ENCODE results near the gene ALOX5.
"Not testable (repeated sequence)": the region's sequence is repeated elsewhere in the genome, so short reads cannot be mapped to it uniquely, and the experiment has no call there.

The ALOX5 gene

GRCh38 chr10:45408421-45409319 lies 34.7 kb downstream of the ALOX5 start:
- Histone ChIP-seq H3K36me3 (ENCODE audit: control insufficient read depth, insufficient read depth, low read length) (no peaks in the 10 kb centered on the region), H3K27ac (ENCODE audit: low read depth, low read length, severe bottlenecking) (no peak overlapping the region), H3K9me3 (ENCODE audit: control insufficient read depth, low read length) (no peaks in the 10 kb centered on the region), H3K4me1 (ENCODE audit: control insufficient read depth, insufficient read depth, low read length, poor library complexity, severe bottlenecking) (no peaks in the 10 kb centered on the region), H3K4me3 (ENCODE audit: extremely low read depth, insufficient read depth, low read length, poor library complexity, severe bottlenecking) (no peak overlapping the region)
- 73 to 76% methylated on average over 3 of the region's 5 CpGs for whole genome bisulfite sequencing, 2 experiments (ENCODE audit: insufficient coverage in 2 of 2)

DNA sequence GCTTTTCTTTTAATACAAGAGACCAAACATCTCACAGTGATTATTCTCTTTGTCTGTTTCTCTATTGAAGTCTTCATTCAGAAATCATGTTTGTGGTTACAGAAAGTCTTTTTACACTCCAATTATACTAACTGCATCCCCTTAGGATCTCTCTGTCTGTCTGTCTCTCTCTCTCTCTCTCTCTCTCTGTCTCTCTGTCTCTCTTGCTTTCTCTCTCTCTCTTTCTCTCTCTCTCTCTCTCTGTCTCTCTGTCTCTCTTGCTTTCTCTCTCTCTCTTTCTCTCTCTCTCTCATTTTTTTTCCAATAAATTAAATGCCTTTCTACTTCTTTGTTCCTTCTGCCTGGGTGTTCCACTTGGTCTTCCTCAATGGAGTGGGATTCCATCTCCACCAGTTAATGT lies 35.3 kb downstream of the ALOX5 start:
- not testable (repeated sequence) for H3K36me3 ChIP-seq (ENCODE audit: control insufficient read depth, insufficient read depth, low read length); H3K4me3 ChIP-seq (ENCODE audit: extremely low read depth, insufficient read depth, low read length, poor library complexity, severe bottlenecking); H3K4me1 ChIP-seq (ENCODE audit: control insufficient read depth, insufficient read depth, low read length, poor library complexity, severe bottlenecking); H3K27ac ChIP-seq (ENCODE audit: low read depth, low read length, severe bottlenecking); H3K9me3 ChIP-seq (ENCODE audit: control insufficient read depth, low read length)

GRCh38 chr10:45409782-45410181 lies 35.8 kb downstream of the ALOX5 start:
- Histone ChIP-seq H3K4me1 (ENCODE audit: control insufficient read depth, insufficient read depth, low read length, poor library complexity, severe bottlenecking) (no peaks in the 10 kb centered on the region), H3K36me3 (ENCODE audit: control insufficient read depth, insufficient read depth, low read length) (no peaks in the 10 kb centered on the region), H3K9me3 (ENCODE audit: control insufficient read depth, low read length) (no peaks in the 10 kb centered on the region), H3K27ac (ENCODE audit: low read depth, low read length, severe bottlenecking) (no peak overlapping the region), H3K4me3 (ENCODE audit: extremely low read depth, insufficient read depth, low read length, poor library complexity, severe bottlenecking) (no peak overlapping the region)
- 100% methylated on average over 1 of the region's 1 CpG; no CpG with 5 or more reads in 1 of the 2 experiments for WGBS, 2 experiments (ENCODE audit: insufficient coverage in 2 of 2)

DNA sequence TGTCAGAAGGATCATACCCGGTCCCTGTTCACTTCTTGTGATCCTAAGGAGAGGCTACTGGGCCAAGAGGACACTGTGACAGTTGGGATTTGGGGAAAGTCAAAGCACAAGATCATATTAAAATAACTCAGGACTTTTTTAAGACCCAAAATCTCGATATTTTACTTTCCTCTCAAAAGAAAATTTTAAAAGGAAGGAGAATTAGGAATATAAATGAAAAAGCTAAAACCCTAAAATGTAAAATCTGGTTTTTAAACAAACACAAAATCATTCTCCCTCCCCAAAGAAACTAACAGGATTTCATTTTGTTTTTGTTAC lies 36.4 kb downstream of the ALOX5 start:
- Histone ChIP-seq H3K9me3 (ENCODE audit: control insufficient read depth, low read length) (no peaks in the 10 kb centered on the region), H3K36me3 (ENCODE audit: control insufficient read depth, insufficient read depth, low read length) (no peaks in the 10 kb centered on the region), H3K27ac (ENCODE audit: low read depth, low read length, severe bottlenecking) (no peak overlapping the region), H3K4me3 (ENCODE audit: extremely low read depth, insufficient read depth, low read length, poor library complexity, severe bottlenecking) (no peak overlapping the region), H3K4me1 (ENCODE audit: control insufficient read depth, insufficient read depth, low read length, poor library complexity, severe bottlenecking) (no peaks in the 10 kb centered on the region)
- 100% methylated on average over 1 of the region's 2 CpGs for WGBS, 2 experiments (ENCODE audit: insufficient coverage in 2 of 2)

- Histone ChIP-seq H3K4me1 (ENCODE audit: control insufficient read depth, insufficient read depth, low read length, poor library complexity, severe bottlenecking) (no peaks in the 10 kb centered on the region), H3K27ac (ENCODE audit: low read depth, low read length, severe bottlenecking) (no peak overlapping the region), H3K9me3 (ENCODE audit: control insufficient read depth, low read length) (no peaks in the 10 kb centered on the region), H3K4me3 (ENCODE audit: extremely low read depth, insufficient read depth, low read length, poor library complexity, severe bottlenecking) (no peak overlapping the region), H3K36me3 (ENCODE audit: control insufficient read depth, insufficient read depth, low read length) (no peaks in the 10 kb centered on the region)
- 69 to 74% methylated on average over 4 to 5 of the region's 6 CpGs for WGBS, 2 experiments (ENCODE audit: insufficient coverage in 2 of 2)
Measured at GRCh38 chr10:45410807-45411606, 37.0 kb downstream of the ALOX5 start.

DNA sequence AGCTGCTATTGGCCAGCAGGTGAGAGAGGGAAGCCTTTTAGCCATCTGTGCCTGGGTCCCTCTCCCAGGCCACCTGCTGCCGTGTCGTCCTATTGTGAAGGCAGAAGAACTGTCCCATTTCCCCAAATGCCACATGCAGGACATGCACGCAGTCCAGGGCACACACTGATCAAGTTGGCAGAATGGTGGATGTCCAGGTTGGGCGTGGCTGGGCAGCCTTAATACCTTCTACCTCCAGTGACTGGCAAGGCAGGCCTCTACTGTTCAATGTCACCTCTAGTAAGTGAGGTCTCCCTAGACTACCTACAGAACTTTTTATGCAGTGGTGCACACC lies 37.6 kb downstream of the ALOX5 start:
- Histone ChIP-seq H3K9me3 (ENCODE audit: control insufficient read depth, low read length) (no peaks in the 10 kb centered on the region), H3K36me3 (ENCODE audit: control insufficient read depth, insufficient read depth, low read length) (no peaks in the 10 kb centered on the region), H3K4me3 (ENCODE audit: extremely low read depth, insufficient read depth, low read length, poor library complexity, severe bottlenecking) (no peak overlapping the region), H3K4me1 (ENCODE audit: control insufficient read depth, insufficient read depth, low read length, poor library complexity, severe bottlenecking) (no peaks in the 10 kb centered on the region), H3K27ac (ENCODE audit: low read depth, low read length, severe bottlenecking) (no peak overlapping the region)
- WGBS, 2 experiments (ENCODE audit: insufficient coverage in 2 of 2): 90 to 91% methylated on average over 4 of the region's 4 CpGs

DNA sequence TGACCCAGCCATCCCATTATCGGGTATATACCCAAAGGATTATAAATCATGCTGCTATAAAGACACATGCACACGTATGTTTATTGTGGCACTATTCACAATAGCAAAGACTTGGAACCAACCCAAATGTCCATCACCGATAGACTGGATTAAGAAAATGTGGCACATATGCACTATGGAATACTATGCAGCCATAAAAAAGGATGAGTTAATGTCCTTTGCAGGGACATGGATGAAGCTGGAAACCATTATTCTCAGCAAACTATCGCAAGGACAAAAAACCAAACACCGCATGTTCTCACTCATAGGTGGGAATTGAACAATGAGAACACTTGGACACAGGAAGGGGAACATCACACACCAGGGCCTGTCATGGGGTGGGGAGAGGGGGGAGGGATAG lies 41.0 kb downstream of the ALOX5 start:
- H3K4me3 ChIP-seq (ENCODE audit: extremely low read depth, insufficient read depth, low read length, poor library complexity, severe bottlenecking); H3K4me1 ChIP-seq (ENCODE audit: control insufficient read depth, insufficient read depth, low read length, poor library complexity, severe bottlenecking); H3K9me3 ChIP-seq (ENCODE audit: control insufficient read depth, low read length); H3K36me3 ChIP-seq (ENCODE audit: control insufficient read depth, insufficient read depth, low read length); H3K27ac ChIP-seq (ENCODE audit: low read depth, low read length, severe bottlenecking): not testable (repeated sequence)
- WGBS, 2 experiments (ENCODE audit: insufficient coverage in 2 of 2): 100% methylated on average over 1 of the region's 5 CpGs; no CpG with 5 or more reads in 1 of the 2 experiments

DNA sequence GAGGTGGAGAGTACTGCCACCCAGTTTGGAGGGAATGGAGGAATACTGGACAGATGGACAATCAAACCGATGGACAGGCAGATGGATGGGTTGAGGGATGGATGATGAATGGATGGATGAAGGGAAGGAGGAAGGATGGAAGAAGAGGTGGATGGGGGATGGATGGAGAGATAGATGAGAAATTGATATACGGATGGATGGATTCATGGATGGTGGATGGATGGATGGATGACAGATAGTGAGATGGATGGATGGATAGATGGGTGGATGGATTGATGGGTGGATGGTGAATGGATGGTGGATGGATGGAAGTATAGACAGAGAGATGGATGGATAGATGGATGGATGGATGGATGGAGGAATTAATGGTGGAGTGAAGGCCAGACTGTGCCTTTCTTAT lies 42.6 kb downstream of the ALOX5 start:
- no peaks in the 10 kb centered on the region for H3K36me3 ChIP-seq (ENCODE audit: control insufficient read depth, insufficient read depth, low read length)
- H3K9me3 ChIP-seq (ENCODE audit: control insufficient read depth, low read length): no peaks in the 10 kb centered on the region
- 83 to 92% methylated on average over 2 of the region's 2 CpGs for WGBS, 2 experiments (ENCODE audit: insufficient coverage in 2 of 2)
- H3K4me1 ChIP-seq (ENCODE audit: control insufficient read depth, insufficient read depth, low read length, poor library complexity, severe bottlenecking): peaks cover 3% of the 10 kb centered on the region
- H3K4me3 ChIP-seq (ENCODE audit: extremely low read depth, insufficient read depth, low read length, poor library complexity, severe bottlenecking): no peak overlapping the region
- no peak overlapping the region for H3K27ac ChIP-seq (ENCODE audit: low read depth, low read length, severe bottlenecking)

DNA sequence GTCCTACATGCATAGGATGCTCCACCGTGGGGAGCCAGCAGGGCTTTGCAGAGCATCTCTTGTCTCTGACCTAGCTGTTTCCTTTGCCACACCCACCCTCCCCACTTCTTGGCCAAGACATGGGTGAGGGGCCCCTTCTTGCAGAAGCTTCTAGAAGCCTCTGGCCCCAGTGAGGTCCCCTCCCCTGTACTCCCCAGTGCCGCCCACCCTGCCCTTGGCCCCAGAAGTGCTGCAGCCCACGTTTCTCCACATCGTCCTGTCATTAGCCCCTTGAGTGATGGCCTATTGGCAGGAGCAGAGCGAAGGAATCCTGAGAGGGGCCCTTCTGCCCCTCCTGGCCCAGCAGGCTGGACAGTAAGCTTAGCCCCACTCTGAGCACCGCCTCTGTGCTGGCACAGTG lies 43.7 kb downstream of the ALOX5 start:
- Histone ChIP-seq H3K9me3 (ENCODE audit: control insufficient read depth, low read length) (no peaks in the 10 kb centered on the region), H3K36me3 (ENCODE audit: control insufficient read depth, insufficient read depth, low read length) (no peaks in the 10 kb centered on the region), H3K4me1 (ENCODE audit: control insufficient read depth, insufficient read depth, low read length, poor library complexity, severe bottlenecking) (peaks cover 3% of the 10 kb centered on the region), H3K4me3 (ENCODE audit: extremely low read depth, insufficient read depth, low read length, poor library complexity, severe bottlenecking) (no peak overlapping the region), H3K27ac (ENCODE audit: low read depth, low read length, severe bottlenecking) (no peak overlapping the region)
- 78 to 85% methylated on average over 4 to 5 of the region's 6 CpGs for WGBS, 2 experiments (ENCODE audit: insufficient coverage in 2 of 2)

GRCh38 chr10:45418417-45418848 lies 44.4 kb downstream of the ALOX5 start:
- H3K27ac ChIP-seq (ENCODE audit: low read depth, low read length, severe bottlenecking): peak overlapping the region; percentile 67
- WGBS, 2 experiments (ENCODE audit: insufficient coverage in 2 of 2): 83 to 84% methylated on average over 11 to 14 of the region's 15 CpGs

More at GRCh38 chr10:45418417-45418848, 44.4 kb downstream of the ALOX5 start:
- Histone ChIP-seq H3K4me3 (ENCODE audit: extremely low read depth, insufficient read depth, low read length, poor library complexity, severe bottlenecking) (peak overlapping the region; percentile 52), H3K36me3 (ENCODE audit: control insufficient read depth, insufficient read depth, low read length) (no peaks in the 10 kb centered on the region), H3K9me3 (ENCODE audit: control insufficient read depth, low read length) (no peaks in the 10 kb centered on the region), H3K4me1 (ENCODE audit: control insufficient read depth, insufficient read depth, low read length, poor library complexity, severe bottlenecking) (peaks cover 3% of the 10 kb centered on the region)
